ENCODE measurements around the gene DNASE1L3. TPM values are rescaled to one million over a fixed set of nuclear protein-coding genes. Genes with fewer than 3 reads are reported as not detected.

The DNASE1L3 gene
- polyA plus RNA-seq, 1 donor from 2014 or later = not detected

- Histone ChIP-seq H3K27me3 (ENCODE audit: insufficient read depth, low read depth, low read length) (no peaks in the 10 kb centered on the region), H3K27ac (ENCODE audit: low read length) (no peak overlapping the region), H3F3A (ENCODE audit: insufficient read depth, low read length, poor library complexity, severe bottlenecking) (no peaks in the 10 kb centered on the region), H3K36me3 (ENCODE audit: insufficient read depth, low read length) (no peaks in the 10 kb centered on the region), H3K79me2 (replicated peaks; ENCODE audit: insufficient read depth, low read length) (no peaks in the 10 kb centered on the region), H3K4me2 (ENCODE audit: low read length) (no peak overlapping the region), H3K9ac (ENCODE audit: low read length) (no peak overlapping the region), H4K20me1 (ENCODE audit: insufficient read depth) (no peaks in the 10 kb centered on the region), H3K9me3 (ENCODE audit: low read length) (no peaks in the 10 kb centered on the region), H2AFZ (ENCODE audit: low read depth, low read length) (no peak overlapping the region), H3K4me3 (ENCODE audit: low read length) (no peak overlapping the region), H3K9me2 (ENCODE audit: insufficient read depth, low read length) (no peaks in the 10 kb centered on the region)
- TF ChIP-seq REST (IDR thresholded peaks at IDR 0.05; ENCODE audit: borderline replicate concordance) = no peak
- no peak for TF ChIP-seq CTCF (IDR thresholded peaks at IDR 0.05; ENCODE audit: poor library complexity, severe bottlenecking)
- no peak for TF ChIP-seq RAD21 (conservative IDR thresholded peaks at IDR 0.05)
- no peak for TF ChIP-seq POLR2AphosphoS5 (IDR thresholded peaks at IDR 0.05)
- no peak for TF ChIP-seq EZH2 (IDR thresholded peaks at IDR 0.05; ENCODE audit: borderline replicate concordance, insufficient read depth, low read length, poor library complexity, severe bottlenecking)
- TF ChIP-seq MXI1 (conservative IDR thresholded peaks at IDR 0.05; ENCODE audit: poor library complexity, severe bottlenecking) = no peak
- no peak for TF ChIP-seq TAF1 (IDR thresholded peaks at IDR 0.05; ENCODE audit: low read depth)
- TF ChIP-seq SMC3 (conservative IDR thresholded peaks at IDR 0.05; ENCODE audit: poor library complexity) = no peak
- no peak for TF ChIP-seq EP300 (conservative IDR thresholded peaks at IDR 0.05; ENCODE audit: poor library complexity, severe bottlenecking)
Measured at GRCh38 chr3:58246148-58247047, 35.6 kb upstream of the DNASE1L3 start.

- Histone ChIP-seq H3K4me3 (ENCODE audit: low read length) (no peak overlapping the region), H2AFZ (ENCODE audit: low read depth, low read length) (no peak overlapping the region), H3K36me3 (ENCODE audit: insufficient read depth, low read length) (no peaks in the 10 kb centered on the region), H3K9ac (ENCODE audit: low read length) (no peak overlapping the region), H4K20me1 (ENCODE audit: insufficient read depth) (no peaks in the 10 kb centered on the region), H3K9me2 (ENCODE audit: insufficient read depth, low read length) (no peaks in the 10 kb centered on the region), H3K27ac (ENCODE audit: low read length) (no peak overlapping the region), H3K9me3 (ENCODE audit: low read length) (no peaks in the 10 kb centered on the region), H3K79me2 (replicated peaks; ENCODE audit: insufficient read depth, low read length) (no peaks in the 10 kb centered on the region), H3F3A (ENCODE audit: insufficient read depth, low read length, poor library complexity, severe bottlenecking) (no peaks in the 10 kb centered on the region), H3K27me3 (ENCODE audit: insufficient read depth, low read depth, low read length) (no peaks in the 10 kb centered on the region), H3K4me2 (ENCODE audit: low read length) (no peak overlapping the region)
- TF ChIP-seq TAF1 (IDR thresholded peaks at IDR 0.05; ENCODE audit: low read depth) = no peak
- no peak for TF ChIP-seq EP300 (conservative IDR thresholded peaks at IDR 0.05; ENCODE audit: poor library complexity, severe bottlenecking)
- no peak for TF ChIP-seq MXI1 (conservative IDR thresholded peaks at IDR 0.05; ENCODE audit: poor library complexity, severe bottlenecking)
- TF ChIP-seq POLR2AphosphoS5 (IDR thresholded peaks at IDR 0.05) = no peak
- no peak for TF ChIP-seq SMC3 (conservative IDR thresholded peaks at IDR 0.05; ENCODE audit: poor library complexity)
- no peak for TF ChIP-seq RAD21 (conservative IDR thresholded peaks at IDR 0.05)
- no peak for TF ChIP-seq REST (IDR thresholded peaks at IDR 0.05; ENCODE audit: borderline replicate concordance)
- no peak for TF ChIP-seq CTCF (IDR thresholded peaks at IDR 0.05; ENCODE audit: poor library complexity, severe bottlenecking)
- TF ChIP-seq EZH2 (IDR thresholded peaks at IDR 0.05; ENCODE audit: borderline replicate concordance, insufficient read depth, low read length, poor library complexity, severe bottlenecking) = no peak
Measured at GRCh38 chr3:58243976-58244585, 33.3 kb upstream of the DNASE1L3 start.

All from neural cell (in vitro differentiated cells).